Skeletal muscle satellite cell (primary cell): Measurements from ENCODE around the gene CLDN25.
"Not testable (repeated sequence)": the region's sequence is repeated elsewhere in the genome, so short reads cannot be mapped to it uniquely, and the experiment has no call there.

Experiments
- H3K27me3 ChIP-seq: 2 replicates; pipeline ENCODE4 v1.7.0; 2013; ENCODE audit warnings: low read length; ENCODE audit not compliant: control insufficient read depth, insufficient read depth
- H3K36me3 ChIP-seq: 2 replicates; pipeline ENCODE4 v1.7.0; 2013; ENCODE audit warnings: mild to moderate bottlenecking, control low read depth, low read length; ENCODE audit not compliant: insufficient read depth
- H3K4me1 ChIP-seq: 2 replicates; pipeline ENCODE4 v1.7.0; 2013; ENCODE audit warnings: low read length; ENCODE audit not compliant: control insufficient read depth, insufficient read depth
- H3K4me2 ChIP-seq: 2 replicates; pipeline ENCODE4 v1.7.0; 2013; ENCODE audit warnings: mild to moderate bottlenecking, low read length
- H3K4me3 ChIP-seq: 2 replicates; pipeline ENCODE4 v1.7.0; 2013; ENCODE audit warnings: low read length
- H3K9ac ChIP-seq: 2 replicates; pipeline ENCODE4 v1.7.0; 2013; ENCODE audit warnings: mild to moderate bottlenecking, low read depth, low read length, moderate library complexity
- H3K9me3 ChIP-seq: replicated peaks from 2 replicates; pipeline ENCODE4 v1.7.0; 2013; ENCODE audit warnings: mild to moderate bottlenecking, control low read depth, low read length

The CLDN25 gene

DNA sequence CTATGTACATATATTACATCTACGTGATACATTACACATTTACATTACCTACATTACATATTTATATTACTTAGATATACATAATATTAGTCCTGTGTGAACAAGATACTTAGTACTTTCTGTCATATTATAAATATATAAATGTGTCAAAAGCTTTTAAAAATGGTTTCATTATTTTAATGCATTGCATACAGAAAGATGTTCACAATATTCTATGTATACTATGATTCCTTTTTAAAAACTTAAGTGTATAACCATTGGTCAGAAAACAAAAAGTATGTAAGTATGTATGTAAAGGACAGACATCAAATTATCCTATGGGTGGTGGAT is 5.5 kb upstream of the CLDN25 start:
- H3K27me3 ChIP-seq = peaks cover 12% of the 10 kb centered on the region
- no peaks in the 10 kb centered on the region for H3K9me3 ChIP-seq
- H3K9ac ChIP-seq = peak overlapping the region; percentile 91
- peak overlapping the region; percentile 79 for H3K4me3 ChIP-seq
- peak overlapping the region; percentile 82 for H3K4me2 ChIP-seq
- H3K4me1 ChIP-seq = peaks cover 13% of the 10 kb centered on the region
- peaks cover 8% of the 10 kb centered on the region for H3K36me3 ChIP-seq

DNA sequence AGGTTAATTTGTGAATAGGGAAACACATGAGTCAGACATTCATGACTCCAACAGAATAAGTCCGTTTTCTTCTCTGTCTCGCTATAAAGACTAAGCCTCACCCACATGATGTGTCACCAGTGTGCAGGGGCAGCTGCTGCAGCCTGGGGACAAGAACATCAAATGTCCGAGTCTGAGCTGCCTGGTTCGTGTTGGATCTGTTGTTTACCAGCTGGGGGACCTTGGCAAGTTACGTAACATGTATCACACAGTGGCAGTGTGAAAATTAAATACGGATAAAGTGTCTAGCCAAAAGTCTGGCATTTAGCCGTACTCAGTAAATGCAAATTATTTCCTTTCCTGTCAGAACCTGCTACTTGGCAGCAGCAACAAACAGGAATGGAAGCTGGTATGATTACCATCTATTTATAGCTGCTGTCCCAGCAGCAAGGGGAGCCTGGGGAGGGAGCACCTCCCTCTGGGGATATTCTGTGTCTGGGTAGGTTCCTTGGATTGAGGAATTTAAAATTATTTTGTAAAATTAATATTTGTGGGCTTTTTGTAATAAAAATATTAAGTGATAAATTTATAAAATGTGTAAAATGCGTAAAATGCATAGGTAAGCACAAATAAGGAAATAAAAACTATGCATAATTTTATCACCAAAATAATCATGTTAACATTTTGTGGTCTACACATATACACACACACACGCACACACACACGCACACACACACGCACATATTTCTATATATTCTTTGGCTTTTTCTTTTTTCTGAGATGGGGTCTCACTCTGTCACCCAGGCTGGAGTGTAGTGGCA is 1.3 kb upstream of the CLDN25 start:
- Histone ChIP-seq H3K9ac (peak overlapping the region; percentile 44), H3K4me3 (peak overlapping the region; percentile 62), H3K4me1 (peaks cover 8% of the 10 kb centered on the region)

DNA sequence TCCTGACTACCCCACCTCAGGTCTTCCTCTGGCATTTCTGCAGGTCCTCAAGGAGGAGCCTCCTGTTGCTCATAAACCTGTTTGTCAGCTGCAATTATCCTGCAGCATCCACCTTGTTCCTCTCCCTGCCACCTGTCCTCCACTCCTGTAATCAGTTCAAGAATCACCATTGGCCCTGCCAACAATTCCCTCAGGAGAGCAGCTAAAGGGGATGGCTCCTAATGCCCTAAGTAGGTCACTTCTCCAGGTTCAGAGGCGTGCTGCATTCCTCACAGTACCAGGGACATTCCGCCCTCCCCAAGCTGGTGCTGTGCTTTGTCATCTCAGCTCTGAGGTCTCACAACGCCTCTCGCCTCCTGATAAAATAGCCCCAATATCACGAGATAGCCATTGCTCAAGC is 2.1 kb downstream of the CLDN25 start:
- Histone ChIP-seq H3K36me3 (no peaks in the 10 kb centered on the region), H3K27me3 (peaks cover 20% of the 10 kb centered on the region), H3K9me3 (no peaks in the 10 kb centered on the region), H3K4me2 (no peak overlapping the region), H3K4me1 (peaks cover 8% of the 10 kb centered on the region), H3K4me3 (no peak overlapping the region), H3K9ac (no peak overlapping the region)

More for the DNA sequence above, 1.3 kb upstream of the CLDN25 start:
- peaks cover 30% of the 10 kb centered on the region for H3K27me3 ChIP-seq
- H3K36me3 ChIP-seq = no peaks in the 10 kb centered on the region
- no peaks in the 10 kb centered on the region for H3K9me3 ChIP-seq
- H3K4me2 ChIP-seq = peak overlapping the region; percentile 91

DNA sequence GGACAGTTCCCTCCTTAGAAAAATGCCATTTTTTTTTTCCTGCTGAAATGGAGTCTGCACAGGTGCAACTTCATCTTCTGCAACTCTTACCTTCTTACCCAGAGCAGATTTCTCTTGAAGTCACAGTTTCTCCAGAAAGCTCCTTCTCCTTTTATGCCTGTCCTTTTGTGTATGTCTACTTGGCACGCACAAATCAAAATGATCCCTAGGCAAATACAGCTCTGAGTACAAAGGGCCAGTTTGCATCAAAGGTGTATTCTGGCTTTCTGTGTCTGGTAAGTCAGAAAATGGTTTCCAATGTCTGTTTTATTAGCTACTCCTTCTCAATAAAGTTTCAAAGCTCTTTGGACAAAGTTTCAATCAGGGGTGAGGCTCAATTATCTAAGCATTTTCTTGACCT is 2.5 kb downstream of the CLDN25 start:
- Histone ChIP-seq H3K27me3 (peaks cover 20% of the 10 kb centered on the region), H3K9ac (no peak overlapping the region), H3K9me3 (no peaks in the 10 kb centered on the region), H3K4me1 (peaks cover 8% of the 10 kb centered on the region), H3K36me3 (no peaks in the 10 kb centered on the region), H3K4me2 (no peak overlapping the region), H3K4me3 (no peak overlapping the region)

DNA sequence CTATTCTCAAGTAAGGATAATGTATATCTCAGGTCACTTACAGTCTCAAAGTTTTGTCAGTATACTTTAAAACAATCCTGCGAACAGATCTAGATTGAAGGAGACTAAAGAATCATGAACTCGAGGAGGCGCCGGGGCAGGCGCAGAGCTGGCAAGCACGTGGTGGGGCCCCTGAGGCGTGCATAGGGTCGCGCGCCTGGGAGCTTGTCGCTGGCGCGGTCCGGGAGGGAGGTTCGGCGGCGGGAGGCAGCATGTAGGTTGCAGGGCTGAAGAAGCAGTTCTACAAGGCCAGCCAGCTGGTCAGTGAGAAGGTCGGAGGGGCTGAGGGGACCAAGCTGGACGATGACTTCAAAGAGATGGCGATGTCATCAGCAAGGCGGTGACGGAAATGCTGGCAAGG is 9.4 kb downstream of the CLDN25 start:
- H3K9ac ChIP-seq, H3K9me3 ChIP-seq, H3K4me3 ChIP-seq, H3K36me3 ChIP-seq, H3K4me2 ChIP-seq, H3K27me3 ChIP-seq, H3K4me1 ChIP-seq: not testable (repeated sequence)

DNA sequence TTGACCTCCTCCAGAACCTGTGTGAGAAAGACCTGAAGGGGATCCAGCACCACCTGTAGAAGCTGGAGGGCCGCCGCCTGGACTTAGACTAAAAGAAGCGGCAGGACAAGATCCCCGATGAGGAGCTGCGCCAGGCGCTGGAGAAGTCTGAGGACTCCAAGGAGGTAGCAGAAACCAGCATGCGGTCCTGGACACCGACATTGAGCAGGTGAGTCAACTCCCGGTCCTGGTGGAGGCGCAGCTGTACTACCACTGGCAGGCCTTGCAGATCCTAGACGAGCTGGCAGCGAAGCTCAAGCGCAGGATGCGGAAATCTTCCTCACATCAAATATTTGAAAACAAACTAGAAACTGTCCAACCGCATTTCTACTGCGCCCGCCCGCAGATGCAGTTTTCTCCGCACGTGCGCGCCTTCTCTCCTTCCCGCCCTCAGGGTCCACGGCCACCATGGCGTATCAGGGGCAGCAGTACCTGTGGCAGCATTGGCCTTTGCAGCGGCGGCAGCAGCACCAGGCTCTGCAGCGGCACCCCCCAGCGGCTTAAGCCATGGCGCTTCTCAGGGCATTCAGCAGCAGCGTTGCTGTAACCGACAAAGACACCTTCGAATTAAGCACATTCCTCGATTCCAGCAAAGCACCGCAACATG is 10.2 kb downstream of the CLDN25 start:
- no peaks in the 10 kb centered on the region for H3K9me3 ChIP-seq
- no peak overlapping the region for H3K4me2 ChIP-seq
- H3K9ac ChIP-seq = no peak overlapping the region
- H3K4me1 ChIP-seq = no peaks in the 10 kb centered on the region
- no peaks in the 10 kb centered on the region for H3K36me3 ChIP-seq
- H3K27me3 ChIP-seq = peaks cover 6% of the 10 kb centered on the region
- no peak overlapping the region for H3K4me3 ChIP-seq

DNA sequence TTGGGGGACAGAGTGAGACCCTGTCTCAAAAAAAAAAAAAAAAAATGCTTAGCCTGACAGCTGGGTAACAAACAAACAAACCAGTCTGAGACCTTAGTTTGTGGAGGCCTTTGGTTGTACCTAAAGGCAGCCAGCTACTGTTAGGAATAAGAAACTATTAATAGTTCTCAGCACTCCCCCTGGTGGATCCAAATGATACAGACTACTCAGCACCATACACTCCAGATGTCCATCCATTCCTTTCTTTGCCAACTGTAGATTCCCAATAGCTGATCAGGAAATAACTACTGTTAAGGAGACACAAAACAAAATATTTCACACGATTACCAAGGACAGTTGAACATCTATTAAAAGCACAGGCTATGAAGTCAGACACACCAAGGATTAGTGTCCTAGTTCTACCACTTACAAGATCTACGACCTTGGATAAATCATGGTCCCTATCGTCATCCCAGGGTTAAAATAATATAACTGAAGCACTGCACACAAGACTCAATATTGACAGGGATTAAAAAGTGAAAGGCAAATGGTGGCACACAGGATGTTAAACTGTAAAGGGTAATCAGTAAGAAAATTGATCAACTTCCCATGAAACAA is 17.2 kb downstream of the CLDN25 start:
- no peaks in the 10 kb centered on the region for H3K27me3 ChIP-seq
- H3K9me3 ChIP-seq = no peaks in the 10 kb centered on the region
- peaks cover 14% of the 10 kb centered on the region for H3K36me3 ChIP-seq
- no peaks in the 10 kb centered on the region for H3K4me1 ChIP-seq
- no peak overlapping the region for H3K9ac ChIP-seq
- no peak overlapping the region for H3K4me2 ChIP-seq
- no peak overlapping the region for H3K4me3 ChIP-seq

DNA sequence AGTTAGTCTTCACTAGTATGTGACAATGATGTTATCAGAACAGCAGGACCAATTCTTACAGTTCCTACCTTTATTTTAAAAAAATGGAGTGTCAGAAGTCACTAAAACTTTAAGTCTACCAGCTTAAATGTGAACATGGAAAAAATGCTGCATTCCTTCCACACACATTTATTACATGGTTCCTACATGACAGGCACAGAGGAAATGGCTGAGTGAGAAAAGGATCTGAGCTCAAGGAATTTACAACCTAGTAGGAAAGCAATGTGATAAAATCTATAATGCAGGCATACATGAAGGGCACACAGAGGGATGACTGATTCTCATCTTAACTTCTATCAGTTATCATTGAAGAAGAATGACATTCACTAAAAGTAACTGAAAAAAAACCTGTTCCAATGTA is 23.0 kb downstream of the CLDN25 start:
- Histone ChIP-seq H3K27me3 (no peaks in the 10 kb centered on the region), H3K9ac (no peak overlapping the region), H3K4me2 (no peak overlapping the region), H3K9me3 (no peaks in the 10 kb centered on the region), H3K36me3 (peaks cover 22% of the 10 kb centered on the region), H3K4me3 (no peak overlapping the region), H3K4me1 (no peaks in the 10 kb centered on the region)

DNA sequence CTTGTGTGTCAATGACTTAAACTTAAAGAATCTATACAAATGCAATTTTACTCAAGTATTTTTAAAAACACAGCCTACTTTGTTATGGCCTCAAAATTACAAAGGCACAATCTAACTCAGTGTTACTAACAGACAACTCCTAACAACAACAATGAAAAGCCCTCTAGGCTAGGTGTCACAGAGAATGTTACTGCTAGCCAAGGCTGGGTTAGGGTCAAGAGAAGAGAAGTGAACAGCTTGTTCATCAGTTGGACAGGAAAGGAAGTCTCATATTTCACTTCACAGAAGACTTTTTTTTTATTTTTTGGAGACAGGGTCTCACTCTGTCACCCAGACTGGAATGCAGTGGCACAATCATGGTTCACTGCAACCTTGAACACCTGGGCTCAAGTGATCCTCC is 26.0 kb downstream of the CLDN25 start:
- Histone ChIP-seq H3K9me3 (no peaks in the 10 kb centered on the region), H3K4me3 (no peak overlapping the region), H3K4me2 (no peak overlapping the region), H3K36me3 (peaks cover 26% of the 10 kb centered on the region), H3K27me3 (no peaks in the 10 kb centered on the region), H3K4me1 (no peaks in the 10 kb centered on the region), H3K9ac (no peak overlapping the region)

DNA sequence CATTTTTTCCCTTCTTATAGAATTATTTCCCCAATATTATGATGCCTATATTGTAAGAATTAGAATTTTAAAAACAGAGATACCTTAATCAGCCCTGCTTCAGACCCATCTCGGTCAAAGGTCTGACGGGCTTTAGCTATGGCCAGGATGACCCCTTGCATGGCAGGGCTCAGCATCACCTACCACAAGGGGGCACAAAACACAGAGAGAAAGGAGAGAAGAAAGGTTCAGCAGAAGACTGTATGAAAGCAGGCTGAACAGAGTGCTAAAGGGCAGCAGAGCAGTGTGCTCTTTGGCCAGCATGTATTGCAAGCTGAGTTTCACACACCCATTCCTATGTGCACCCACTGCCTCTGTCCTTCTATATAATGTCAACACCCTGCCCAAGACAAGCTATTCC is 26.8 kb downstream of the CLDN25 start:
- Histone ChIP-seq H3K36me3 (peaks cover 22% of the 10 kb centered on the region), H3K4me3 (no peak overlapping the region), H3K9me3 (no peaks in the 10 kb centered on the region), H3K4me2 (no peak overlapping the region), H3K27me3 (no peaks in the 10 kb centered on the region), H3K9ac (no peak overlapping the region), H3K4me1 (no peaks in the 10 kb centered on the region)

DNA sequence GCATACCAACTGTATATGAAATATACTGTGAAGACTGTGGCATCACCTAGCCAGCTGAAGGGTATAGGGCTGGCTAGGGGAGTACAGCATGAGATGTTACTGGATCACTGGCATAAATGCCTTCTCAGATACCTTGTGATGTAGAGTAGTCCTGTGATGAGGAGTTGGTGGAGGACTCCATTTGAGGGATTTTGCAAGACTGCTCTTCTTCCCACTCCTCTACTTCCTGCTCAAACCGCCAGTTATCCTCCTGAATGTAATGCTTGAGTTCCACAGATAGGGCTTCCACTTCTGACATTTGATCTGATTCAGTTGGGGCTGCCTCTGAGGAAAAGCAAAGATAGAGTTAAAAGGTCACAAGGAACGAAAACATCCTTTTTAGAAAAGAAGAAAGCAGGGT is 29.3 kb downstream of the CLDN25 start:
- Histone ChIP-seq H3K4me2 (no peak overlapping the region), H3K4me1 (no peaks in the 10 kb centered on the region), H3K9me3 (no peaks in the 10 kb centered on the region), H3K27me3 (no peaks in the 10 kb centered on the region), H3K4me3 (no peak overlapping the region), H3K9ac (no peak overlapping the region), H3K36me3 (peaks cover 12% of the 10 kb centered on the region)

DNA sequence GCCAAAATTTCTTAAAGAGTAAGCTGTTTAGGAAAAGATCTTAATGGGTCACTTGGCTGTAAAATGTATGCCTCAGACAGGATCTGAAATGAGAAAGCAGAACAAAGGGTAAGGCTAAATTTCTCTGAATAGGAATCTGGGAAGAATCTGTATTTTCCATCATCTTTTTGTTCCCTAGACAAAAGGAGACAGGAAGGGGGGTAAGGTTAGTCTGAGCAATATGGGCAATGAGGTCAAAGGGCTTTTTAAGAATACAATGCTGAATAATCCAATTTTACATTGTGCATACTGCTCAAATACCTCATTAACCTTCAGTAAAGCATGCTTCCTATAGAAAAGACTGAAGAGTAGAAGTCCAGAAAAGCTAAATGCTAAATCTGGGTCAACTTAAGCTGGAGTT is 34.6 kb downstream of the CLDN25 start:
- H3K4me3 ChIP-seq = no peak overlapping the region
- H3K27me3 ChIP-seq = no peaks in the 10 kb centered on the region
- H3K9me3 ChIP-seq = no peaks in the 10 kb centered on the region
- H3K9ac ChIP-seq = no peak overlapping the region
- H3K4me1 ChIP-seq = no peaks in the 10 kb centered on the region
- no peaks in the 10 kb centered on the region for H3K36me3 ChIP-seq
- H3K4me2 ChIP-seq = no peak overlapping the region
